Panc1 (cell line): ENCODE results near the gene ECI1.
"Not testable (repeated sequence)": the region's sequence is repeated elsewhere in the genome, so short reads cannot be mapped to it uniquely, and the experiment has no call there.

ENCODE experiments used
- POLR2AphosphoS5 ChIP-seq: IDR thresholded peaks from 2 replicates; pipeline ENCODE4 v1.6.1; 2012; ENCODE audit warnings: mild to moderate bottlenecking, low read depth, low read length, moderate library complexity
- TF ChIP-seq, protein P1 (sequence below), 2 experiments: IDR thresholded peaks; 2 replicates each; pipeline ENCODE4 v1.6.1; 2011 to 2012; ENCODE audit warnings: low read depth in 2 of 2, control low read depth in 1 of 2, low read length in 1 of 2, mild to moderate bottlenecking in 1 of 2, moderate library complexity in 1 of 2; ENCODE audit not compliant: insufficient read depth in 1 of 2

DNA sequence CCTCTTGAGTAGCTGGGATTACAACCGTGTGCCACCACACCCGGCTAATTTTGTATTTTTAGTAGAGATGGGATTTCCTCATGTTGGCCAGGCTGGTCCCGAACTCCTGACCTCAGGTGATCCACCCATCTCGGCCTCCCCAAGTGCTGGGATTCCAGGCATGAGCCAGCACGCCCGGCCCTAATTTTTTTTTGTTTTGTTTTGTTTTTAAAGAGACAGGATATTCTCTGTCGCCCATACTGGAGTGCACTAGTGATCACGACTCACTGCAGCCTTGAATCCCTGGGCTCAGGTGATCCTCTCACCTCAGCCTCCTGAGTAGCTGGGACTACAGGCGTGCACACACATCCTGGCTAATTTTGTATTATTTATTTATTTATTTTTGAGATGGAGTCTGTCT, 11.1 kb downstream of the ECI1 start:
- TF ChIP-seq, protein P1, sequence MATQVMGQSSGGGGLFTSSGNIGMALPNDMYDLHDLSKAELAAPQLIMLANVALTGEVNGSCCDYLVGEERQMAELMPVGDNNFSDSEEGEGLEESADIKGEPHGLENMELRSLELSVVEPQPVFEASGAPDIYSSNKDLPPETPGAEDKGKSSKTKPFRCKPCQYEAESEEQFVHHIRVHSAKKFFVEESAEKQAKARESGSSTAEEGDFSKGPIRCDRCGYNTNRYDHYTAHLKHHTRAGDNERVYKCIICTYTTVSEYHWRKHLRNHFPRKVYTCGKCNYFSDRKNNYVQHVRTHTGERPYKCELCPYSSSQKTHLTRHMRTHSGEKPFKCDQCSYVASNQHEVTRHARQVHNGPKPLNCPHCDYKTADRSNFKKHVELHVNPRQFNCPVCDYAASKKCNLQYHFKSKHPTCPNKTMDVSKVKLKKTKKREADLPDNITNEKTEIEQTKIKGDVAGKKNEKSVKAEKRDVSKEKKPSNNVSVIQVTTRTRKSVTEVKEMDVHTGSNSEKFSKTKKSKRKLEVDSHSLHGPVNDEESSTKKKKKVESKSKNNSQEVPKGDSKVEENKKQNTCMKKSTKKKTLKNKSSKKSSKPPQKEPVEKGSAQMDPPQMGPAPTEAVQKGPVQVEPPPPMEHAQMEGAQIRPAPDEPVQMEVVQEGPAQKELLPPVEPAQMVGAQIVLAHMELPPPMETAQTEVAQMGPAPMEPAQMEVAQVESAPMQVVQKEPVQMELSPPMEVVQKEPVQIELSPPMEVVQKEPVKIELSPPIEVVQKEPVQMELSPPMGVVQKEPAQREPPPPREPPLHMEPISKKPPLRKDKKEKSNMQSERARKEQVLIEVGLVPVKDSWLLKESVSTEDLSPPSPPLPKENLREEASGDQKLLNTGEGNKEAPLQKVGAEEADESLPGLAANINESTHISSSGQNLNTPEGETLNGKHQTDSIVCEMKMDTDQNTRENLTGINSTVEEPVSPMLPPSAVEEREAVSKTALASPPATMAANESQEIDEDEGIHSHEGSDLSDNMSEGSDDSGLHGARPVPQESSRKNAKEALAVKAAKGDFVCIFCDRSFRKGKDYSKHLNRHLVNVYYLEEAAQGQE (IDR thresholded peaks at IDR 0.05; ENCODE audit: insufficient read depth in 1 of 2, low read depth in 2 of 2, low read length in 1 of 2): not testable (repeated sequence)
- TF ChIP-seq POLR2AphosphoS5: not testable (repeated sequence)
